ENCODE measurements around the gene TLR7. TPM values are rescaled to one million over a fixed set of nuclear protein-coding genes. Genes with fewer than 3 reads are reported as not detected.

Gene TLR7
- total RNA-seq, 4 donors from 2014 or later, result 0.23 to 1.2 (median 0.62) TPM

GRCh38 chrX:12929701-12930100 is 62.8 kb downstream of the TLR7 start:
- H3K9me3 ChIP-seq, result no peaks in the 10 kb centered on the region
- no peak for DNase-seq (ENCODE audit: extremely low spot score)
- H3K36me3 ChIP-seq, result no peaks in the 10 kb centered on the region
- WGBS, result 70% methylated on average over 4 of the region's 4 CpGs
- H3K4me3 ChIP-seq, result no peak overlapping the region
- intact Hi-C loops (cut with DNase I), result no loop called here
- no peak overlapping the region for H3K27ac ChIP-seq (replicated peaks in 1 of 4)
- TF ChIP-seq CTCF (IDR thresholded peaks at IDR 0.05) (no peak), EP300 (IDR thresholded peaks at IDR 0.05) (no peak), POLR2AphosphoS5 (IDR thresholded peaks at IDR 0.05) (no peak), POLR2A (IDR thresholded peaks at IDR 0.05; ENCODE audit: low read depth) (no peak)
- H3K27me3 ChIP-seq, result no peaks in the 10 kb centered on the region
- no peaks in the 10 kb centered on the region for H3K4me1 ChIP-seq

- Histone ChIP-seq H3K9me3 (no peaks in the 10 kb centered on the region), H3K27me3 (no peaks in the 10 kb centered on the region), H3K36me3 (no peaks in the 10 kb centered on the region), H3K27ac (replicated peaks in 1 of 4) (no peak overlapping the region), H3K4me1 (no peaks in the 10 kb centered on the region), H3K4me3 (no peak overlapping the region)
- 94% methylated on average over 2 of the region's 2 CpGs for WGBS
- intact Hi-C loops (cut with DNase I), result no loop called here
- no peak for TF ChIP-seq POLR2A (IDR thresholded peaks at IDR 0.05; ENCODE audit: low read depth)
- TF ChIP-seq CTCF (IDR thresholded peaks at IDR 0.05), result no peak
- TF ChIP-seq POLR2AphosphoS5 (IDR thresholded peaks at IDR 0.05), result no peak
- no peak for TF ChIP-seq EP300 (IDR thresholded peaks at IDR 0.05)
- no peak for DNase-seq (ENCODE audit: extremely low spot score)
These were observed 63.3 kb downstream of the TLR7 start for GRCh38 chrX:12930150-12930549.

- intact Hi-C loops (cut with DNase I), result no loop called here
- H3K27me3 ChIP-seq, result no peaks in the 10 kb centered on the region
- H3K9me3 ChIP-seq, result no peaks in the 10 kb centered on the region
- DNase-seq (ENCODE audit: extremely low spot score), result no peak
- H3K4me3 ChIP-seq, result no peak overlapping the region
- H3K27ac ChIP-seq (replicated peaks in 1 of 4), result no peak overlapping the region
- no peak for TF ChIP-seq CTCF (IDR thresholded peaks at IDR 0.05)
- TF ChIP-seq POLR2AphosphoS5 (IDR thresholded peaks at IDR 0.05), result no peak
- TF ChIP-seq EP300 (IDR thresholded peaks at IDR 0.05), result no peak
- TF ChIP-seq POLR2A (IDR thresholded peaks at IDR 0.05; ENCODE audit: low read depth), result no peak
- H3K36me3 ChIP-seq, result no peaks in the 10 kb centered on the region
- 82% methylated on average over 1 of the region's 1 CpG for WGBS
- H3K4me1 ChIP-seq, result no peaks in the 10 kb centered on the region
These were observed 65.4 kb downstream of the TLR7 start for GRCh38 chrX:12932244-12932643.

GRCh38 chrX:12934850-12935249 is 68.0 kb downstream of the TLR7 start:
- Histone ChIP-seq H3K4me3 (no peak overlapping the region), H3K27me3 (no peaks in the 10 kb centered on the region), H3K27ac (replicated peaks in 1 of 4) (no peak overlapping the region), H3K36me3 (no peaks in the 10 kb centered on the region), H3K4me1 (no peaks in the 10 kb centered on the region), H3K9me3 (no peaks in the 10 kb centered on the region)
- TF ChIP-seq CTCF (IDR thresholded peaks at IDR 0.05) (no peak), POLR2AphosphoS5 (IDR thresholded peaks at IDR 0.05) (no peak), EP300 (IDR thresholded peaks at IDR 0.05) (no peak), POLR2A (IDR thresholded peaks at IDR 0.05; ENCODE audit: low read depth) (no peak)
- intact Hi-C loops (cut with DNase I), result no loop called here
- WGBS, result 90% methylated on average over 5 of the region's 5 CpGs
- no peak for DNase-seq (ENCODE audit: extremely low spot score)

- Histone ChIP-seq H3K27ac (replicated peaks in 1 of 4) (no peak overlapping the region), H3K27me3 (no peaks in the 10 kb centered on the region), H3K9me3 (no peaks in the 10 kb centered on the region), H3K36me3 (no peaks in the 10 kb centered on the region), H3K4me1 (no peaks in the 10 kb centered on the region), H3K4me3 (no peak overlapping the region)
- no peak for TF ChIP-seq POLR2A (IDR thresholded peaks at IDR 0.05; ENCODE audit: low read depth)
- TF ChIP-seq POLR2AphosphoS5 (IDR thresholded peaks at IDR 0.05), result no peak
- TF ChIP-seq EP300 (IDR thresholded peaks at IDR 0.05), result no peak
- intact Hi-C loops (cut with DNase I), result no loop called here
- 79% methylated on average over 1 of the region's 1 CpG for WGBS
- no peak for DNase-seq (ENCODE audit: extremely low spot score)
These were observed 70.1 kb downstream of the TLR7 start for GRCh38 chrX:12936947-12937346.

Other genes with a start within 250 kb of the TLR7 start
- gene PRPS2, start 75.7 kb upstream of the TLR7 start, total RNA-seq, result 10 to 100 TPM; 12.5 to 25.7 (median 21.7) TPM
- gene TLR8, start 39.5 kb downstream of the TLR7 start, total RNA-seq, result 1 to 10 TPM in 3 of 4 donors, under 1 TPM in 1; 0.34 to 4.3 (median 1.8) TPM
- gene TMSB4X, start 108.0 kb downstream of the TLR7 start, total RNA-seq, result 1,000 to 10,000 TPM; 3,072 to 3,725 (median 3,326) TPM
- not detected for gene FAM9C, start 177.5 kb downstream of the TLR7 start, total RNA-seq